ENCODE results near the gene HEPHL1.

GRCh38 chr11:93986716-93987115 is 34.4 kb upstream of the HEPHL1 start:
- no peak for TF ChIP-seq POLR2A (IDR thresholded peaks at IDR 0.05; ENCODE audit: low read length)
- TF ChIP-seq GATA1 (IDR thresholded peaks at IDR 0.05; ENCODE audit: low read depth, low read length), result no peak

Data from erythroblast (primary cell).